H1 (cell line): ENCODE data around the gene NRM. TPM values are rescaled to one million over a fixed set of nuclear protein-coding genes. Genes with fewer than 3 reads are reported as not detected.

Source experiments
- CTCF ChIA-PET: fragments of 300-600 bp; sonication (Branson Sonifier 250); formaldehyde crosslinking; loops from one replicate; lab custom pipeline; 2021; ENCODE audit not compliant: partially characterized antibody; lab: Charles Lee
- POLR2A ChIA-PET: fragments of 300-600 bp; sonication (Branson Sonifier 250); formaldehyde crosslinking; loops from one replicate; lab custom pipeline; 2021; ENCODE audit warnings: inconsistent platforms; ENCODE audit not compliant: partially characterized antibody; lab: Charles Lee
- DNase-seq, 2 experiments: peaks; one replicate each; pipeline versions ENCODE4 v3.0.0 to v3.0.0-alpha.2; 2010 to 2022; ENCODE audit warnings: low spot score in 2 of 2, low read depth in 1 of 2, mixed read lengths in 1 of 2
- FAIRE-seq: peaks from 2 replicates; lab custom pipeline; 2011; peaks lifted over from hg19 to GRCh38; lab: Jason Lieb, UNC
- H2AFZ ChIP-seq: 2 replicates; pipeline ENCODE4 v1.8.1; 2012; ENCODE audit warnings: low read length, inconsistent platforms
- H2AK5ac ChIP-seq: 2 replicates; pipeline ENCODE4 v1.6.1; 2013; ENCODE audit warnings: low read depth, low read length
- H2BK120ac ChIP-seq: replicated peaks from 2 replicates; pipeline ENCODE3; 2013; ENCODE audit warnings: low read depth, low read length, inconsistent platforms
- H2BK12ac ChIP-seq: 2 replicates; pipeline ENCODE4 v1.6.1; 2013; ENCODE audit warnings: low read depth, low read length
- H2BK15ac ChIP-seq: 2 replicates; pipeline ENCODE4 v1.6.1; 2013; ENCODE audit warnings: low read length
- H2BK20ac ChIP-seq: 2 replicates; pipeline ENCODE4 v1.6.1; 2013; ENCODE audit warnings: low read length
- H2BK5ac ChIP-seq: 2 replicates; pipeline ENCODE4 v1.6.1; 2013; ENCODE audit warnings: low read depth, low read length
- H3K14ac ChIP-seq: 2 replicates; pipeline ENCODE4 v1.6.1; 2013; ENCODE audit warnings: inconsistent platforms; ENCODE audit not compliant: insufficient read length
- H3K18ac ChIP-seq: 2 replicates; pipeline ENCODE4 v1.6.1; 2013; ENCODE audit warnings: low read length; ENCODE audit errors: extremely low read depth
- H3K23ac ChIP-seq: 2 replicates; pipeline ENCODE4 v1.6.1; 2013; ENCODE audit warnings: inconsistent platforms; ENCODE audit not compliant: insufficient read length
- H3K23me2 ChIP-seq: 2 replicates; pipeline ENCODE4 v1.6.1; 2013; ENCODE audit warnings: low read depth, low read length
- H3K27ac ChIP-seq: 2 replicates; pipeline ENCODE4 v1.6.1; 2011; ENCODE audit warnings: low read depth, low read length, inconsistent platforms
- H3K27me3 ChIP-seq, 4 experiments: replicated peaks in 1 of 4; 1 replicate in 1 of 4; 2 replicates in 3 of 4; pipeline versions ENCODE4 v1.6.1 to v1.8.1; 2011 to 2013; ENCODE audit warnings: low read length in 3 of 4, mild to moderate bottlenecking in 3 of 4, inconsistent platforms in 2 of 4, mixed read lengths in 2 of 4, moderate library complexity in 1 of 4; ENCODE audit not compliant: control insufficient read depth in 3 of 4, insufficient read depth in 3 of 4; ENCODE audit errors: extremely low read depth in 1 of 4
- H3K36me3 ChIP-seq, 4 experiments: 2 replicates each; pipeline versions ENCODE4 v1.6.1 to v1.8.1; 2011 to 2013; ENCODE audit warnings: mild to moderate bottlenecking in 4 of 4, low read length in 3 of 4, moderate library complexity in 2 of 4, control low read depth in 1 of 4, inconsistent platforms in 1 of 4; ENCODE audit not compliant: insufficient read depth in 4 of 4, control insufficient read depth in 2 of 4
- H3K4ac ChIP-seq: replicated peaks from 2 replicates; pipeline ENCODE3; 2013; ENCODE audit warnings: low read length, low read depth, mixed read lengths, inconsistent platforms; ENCODE audit not compliant: insufficient read length
- H3K4me1 ChIP-seq, 4 experiments: replicated peaks in 1 of 4; 1 replicate in 1 of 4; 2 replicates in 3 of 4; pipeline versions ENCODE4 v1.6.1 to v1.8.1; 2011 to 2013; ENCODE audit warnings: low read length in 3 of 4, inconsistent platforms in 2 of 4, mixed read lengths in 1 of 4; ENCODE audit not compliant: insufficient read depth in 4 of 4, control insufficient read depth in 3 of 4
- H3K4me2 ChIP-seq, 2 experiments: 2 replicates each; pipeline versions ENCODE4 v1.6.1 to v1.8.1; 2011 to 2013; ENCODE audit warnings: low read depth in 2 of 2, low read length in 2 of 2, control low read depth in 1 of 2, inconsistent platforms in 1 of 2, mild to moderate bottlenecking in 1 of 2; ENCODE audit not compliant: insufficient read depth in 1 of 2
- H3K4me3 ChIP-seq, 4 experiments: fragments of 200-600, 300-600 bp in 1 of 4; sonication (generic), shearing (Covaris generic), sonication (Bioruptor Twin) in 1 of 4; 2 replicates each; pipeline versions ENCODE4 v1.5.1 to v1.8.1; 2011 to 2016; ENCODE audit warnings: low read length in 4 of 4, low read depth in 3 of 4, control low read depth in 2 of 4, inconsistent platforms in 2 of 4, mild to moderate bottlenecking in 2 of 4, mixed read lengths in 1 of 4, moderate library complexity in 1 of 4; ENCODE audit not compliant: insufficient read depth in 2 of 4; ENCODE audit errors: extremely low read depth in 1 of 4
- H3K56ac ChIP-seq: replicated peaks from 2 replicates; pipeline ENCODE3; 2013; ENCODE audit warnings: low read depth, mild to moderate bottlenecking, mixed read lengths, low read length, inconsistent platforms; ENCODE audit not compliant: insufficient read length
- H3K79me1 ChIP-seq: 2 replicates; pipeline ENCODE4 v1.6.1; 2013; ENCODE audit warnings: low read depth, low read length, control low read depth
- H3K79me2 ChIP-seq, 2 experiments: 2 replicates each; pipeline versions ENCODE4 v1.6.1 to v1.8.1; 2012 to 2013; ENCODE audit warnings: low read length in 2 of 2, mild to moderate bottlenecking in 2 of 2, inconsistent platforms in 1 of 2; ENCODE audit not compliant: insufficient read depth in 2 of 2, control insufficient read depth in 1 of 2
- H3K9ac ChIP-seq, 4 experiments: replicated peaks in 1 of 4; 1 replicate in 1 of 4; 2 replicates in 3 of 4; pipeline versions ENCODE4 v1.6.1 to v1.8.1; 2011 to 2013; ENCODE audit warnings: low read depth in 3 of 4, low read length in 3 of 4, control low read depth in 2 of 4, mild to moderate bottlenecking in 2 of 4, moderate library complexity in 2 of 4, inconsistent platforms in 1 of 4; ENCODE audit errors: extremely low read depth in 1 of 4
- H3K9me3 ChIP-seq, 2 experiments: 2 replicates each; pipeline versions ENCODE4 v1.6.1 to v1.8.1; 2012 to 2013; ENCODE audit warnings: mild to moderate bottlenecking in 2 of 2, moderate library complexity in 2 of 2, control low read depth in 1 of 2, inconsistent platforms in 1 of 2, low read depth in 1 of 2, low read length in 1 of 2, mixed read lengths in 1 of 2; ENCODE audit not compliant: insufficient read depth in 2 of 2
- H4K20me1 ChIP-seq, 2 experiments: replicated peaks in 1 of 2; 2 replicates each; pipeline versions ENCODE3 to v1.8.1; 2011 to 2013; ENCODE audit warnings: inconsistent platforms in 2 of 2, low read length in 2 of 2, mild to moderate bottlenecking in 1 of 2; ENCODE audit not compliant: insufficient read depth in 2 of 2, control insufficient read depth in 1 of 2
- H4K5ac ChIP-seq: 2 replicates; pipeline ENCODE4 v1.6.1; 2013; ENCODE audit warnings: low read length, low read depth, mixed read lengths, inconsistent platforms; ENCODE audit not compliant: insufficient read length
- H4K8ac ChIP-seq: 2 replicates; pipeline ENCODE4 v1.8.0; 2013; ENCODE audit warnings: mild to moderate bottlenecking, moderate library complexity, low read length, inconsistent platforms; ENCODE audit not compliant: insufficient read depth; ENCODE audit errors: extremely low read depth
- H4K91ac ChIP-seq: replicated peaks from 2 replicates; pipeline ENCODE3; 2013; ENCODE audit warnings: low read length, mixed read lengths, inconsistent platforms; ENCODE audit not compliant: insufficient read length
- BRCA1 ChIP-seq: IDR thresholded peaks from 2 replicates; pipeline ENCODE4 v1.6.1; 2012; ENCODE audit warnings: low read depth, low read length, improper control_type of control experiment
- CBX5 ChIP-seq: fragments of 300-800, 300-1000 bp; sonication (generic); IDR thresholded peaks from 2 replicates; pipeline ENCODE4 v1.7.1; 2016; ENCODE audit warnings: antibody characterized with exemption, low read length, low read depth
- CREB1 ChIP-seq: IDR thresholded peaks from 2 replicates; pipeline ENCODE4 v1.6.1; 2012; ENCODE audit warnings: inconsistent platforms
- FOSL1 ChIP-seq: IDR thresholded peaks from 2 replicates; pipeline ENCODE4 v1.6.1; 2011; ENCODE audit warnings: mild to moderate bottlenecking, low read depth, low read length, moderate library complexity; ENCODE audit not compliant: insufficient read depth
- GTF2F1 ChIP-seq: IDR thresholded peaks from 2 replicates; pipeline ENCODE4 v1.6.1; 2012; ENCODE audit warnings: low read depth, low read length, improper control_type of control experiment, borderline replicate concordance
- KDM4A ChIP-seq: IDR thresholded peaks from one replicate; pipeline ENCODE4 v1.7.1; 2012; ENCODE audit warnings: low read depth, mild to moderate bottlenecking, moderate library complexity, low read length, inconsistent platforms; ENCODE audit not compliant: severe bottlenecking
- RBBP5 ChIP-seq: IDR thresholded peaks from 2 replicates; pipeline ENCODE4 v1.7.1; 2012; ENCODE audit warnings: low read depth, mild to moderate bottlenecking, inconsistent platforms, low read length, moderate library complexity, borderline replicate concordance
- RFX5 ChIP-seq: IDR thresholded peaks from 2 replicates; pipeline ENCODE4 v1.6.1; 2011; ENCODE audit warnings: low read depth, low read length, improper control_type of control experiment, borderline replicate concordance
- SAP30 ChIP-seq: fragments of 300-600 bp; sonication (generic); IDR thresholded peaks from 2 replicates; pipeline ENCODE4 v1.7.1; 2012; ENCODE audit warnings: low read length, moderate library complexity, mild to moderate bottlenecking, inconsistent platforms; ENCODE audit not compliant: insufficient read depth, insufficient replicate concordance
- TAF1 ChIP-seq: IDR thresholded peaks from 2 replicates; pipeline ENCODE4 v1.6.1; 2011; ENCODE audit warnings: mild to moderate bottlenecking, low read depth, low read length
- TBP ChIP-seq: IDR thresholded peaks from 2 replicates; pipeline ENCODE4 v1.6.1; 2011; ENCODE audit warnings: low read depth, low read length, improper control_type of control experiment
- YY1 ChIP-seq: IDR thresholded peaks from 2 replicates; pipeline ENCODE4 v1.6.1; 2011; ENCODE audit warnings: low read depth, mild to moderate bottlenecking, low read length
- ZNF274 ChIP-seq: IDR thresholded peaks from 2 replicates; pipeline ENCODE4 v1.7.0; 2012; ENCODE audit warnings: low read length, borderline replicate concordance; ENCODE audit errors: extremely low read depth
- WGBS, 2 experiments: shearing (Covaris generic) in 1 of 2; methylation state at CpG; one replicate each; pipeline versions ENCODE4 v1.1.6 to v1.1.7; 2013 to 2015; ENCODE audit warnings: low lambda C conversion rate in 2 of 2, mixed read lengths in 2 of 2, inconsistent platforms in 1 of 2, low coverage in 1 of 2, missing lambda C conversion rate in 1 of 2; ENCODE audit not compliant: insufficient replicate concordance in 2 of 2, insufficient coverage in 1 of 2, insufficient read length in 1 of 2; ENCODE audit errors: extremely low coverage in 1 of 2, missing lambda C conversion rate in 1 of 2; 5-methylcytosine and 5-hydroxymethylcytosine counted together
- polyA plus RNA-seq, 7 experiments: library from polyadenylated mRNA; depleted of rRNA in 3 of 7; stranded (reverse) in 5 of 7; unstranded in 2 of 7; fragments of >200 nt in 5 of 7; fragments of 200-250 nt in 2 of 7; gene quantifications; 1 replicate in 5 of 7; 2 replicates in 1 of 7; 4 replicates in 1 of 7; pipeline versions ENCODE4 v1.2.1 to v1.2.3, GENCODE V29; 2011 to 2013; ENCODE audit warnings: missing spikeins in 2 of 7, mixed read lengths in 2 of 7
- total RNA-seq: library from RNA; stranded (reverse); fragmentation: NEBNext Ultra II Directional; extraction: Animal tissue kit (Norgen Biotek cat#: 25700); gene quantifications from 2 replicates; pipeline ENCODE4 v1.2.1, GENCODE V29; 2021
- TF ChIP-seq, protein P1 (sequence below): IDR thresholded peaks from 2 replicates; pipeline ENCODE4 v1.6.1; 2011; ENCODE audit warnings: low read depth, mild to moderate bottlenecking, low read length; ENCODE audit not compliant: insufficient read depth

NRM gene
- total and polyA plus RNA-seq, 2 of the 8 experiments (the other 6 are each of a cell fraction or from before 2014, with no cell fraction given) = 27.3 to 50.4 TPM

DNA sequence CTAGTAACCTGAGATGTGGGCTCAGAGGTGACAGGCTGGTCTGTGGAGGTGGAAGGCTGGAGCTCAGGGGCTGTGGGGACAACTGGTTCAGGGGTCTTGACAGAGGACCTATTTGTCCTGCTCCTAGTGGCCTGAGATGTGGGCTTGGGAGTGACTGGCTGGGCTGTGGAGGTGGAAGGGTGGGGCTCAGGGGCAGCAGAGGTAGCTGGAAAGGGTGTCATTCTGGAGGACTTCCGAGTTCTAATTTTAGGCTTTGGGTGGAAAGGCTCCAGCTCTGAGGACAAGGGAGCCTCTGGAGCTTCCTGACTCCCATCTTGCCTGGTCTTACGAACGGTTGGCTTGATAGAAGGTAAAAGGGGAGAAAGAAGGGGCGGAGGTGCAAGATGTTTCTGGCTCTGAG, 14.8 kb upstream of the NRM start:
- WGBS, 2 experiments = 91% methylated on average over 4 of the region's 4 CpGs; no CpG with 5 or more reads in 1 of the 2 experiments
- no peak overlapping the region for H4K5ac ChIP-seq
- CTCF ChIA-PET = interaction anchor here (0.7 to 2.3 kb wide), 10 partner anchors 7 to 139 kb away, joined by 3 to 14 read pairs (median 7); partner anchors contain the start of genes DHX16 and MDC1
- no peak overlapping the region for H3K4ac ChIP-seq
- H3K14ac ChIP-seq = no peak overlapping the region
- POLR2A ChIA-PET = interaction anchor here (1.1 to 35.9 kb wide), 4 partner anchors 5 to 26 kb away, joined by 4 to 732 read pairs (median 368); partner anchors contain the start of genes MDC1, NRM and TUBB
- no peak overlapping the region for H2BK5ac ChIP-seq
- H3K9ac ChIP-seq = no peak overlapping the region
- no peak overlapping the region for H3K27ac ChIP-seq
- H2BK20ac ChIP-seq = no peak overlapping the region
- no peak overlapping the region for H2BK120ac ChIP-seq
- no peaks in the 10 kb centered on the region; a peak in 1 of 7 replicates for H3K4me1 ChIP-seq
- no peaks in the 10 kb centered on the region for H3K27me3 ChIP-seq
- no peak overlapping the region for H2BK15ac ChIP-seq
- no peak for FAIRE-seq
- H3K4me3 ChIP-seq = no peak overlapping the region
- no peaks in the 10 kb centered on the region for H3K23me2 ChIP-seq
- H2AFZ ChIP-seq = no peak overlapping the region
- H3K79me2 ChIP-seq = no peaks in the 10 kb centered on the region
- peaks cover 3 to 4% of the 10 kb centered on the region in 2 experiments for H4K20me1 ChIP-seq
- no peak overlapping the region for H4K8ac ChIP-seq
- H3K56ac ChIP-seq = no peak overlapping the region
- H3K79me1 ChIP-seq = no peaks in the 10 kb centered on the region
- no peak overlapping the region for H2AK5ac ChIP-seq
- no peak overlapping the region for H2BK12ac ChIP-seq
- H3K9me3 ChIP-seq = no peaks in the 10 kb centered on the region
- no peak overlapping the region for H4K91ac ChIP-seq
- no peak overlapping the region for H3K23ac ChIP-seq
- DNase-seq = no peak
- no peak overlapping the region for H3K4me2 ChIP-seq
- no peak overlapping the region for H3K18ac ChIP-seq
- H3K36me3 ChIP-seq = peaks cover 5 to 41% (median 25%) of the 10 kb centered on the region in 4 experiments; a peak in 6 of 8 replicates
- no peak for TF ChIP-seq RBBP5
- TF ChIP-seq KDM4A = no peak
- no peak for TF ChIP-seq SAP30
- TF ChIP-seq BRCA1 = no peak
- TF ChIP-seq TAF1 = no peak
- no peak for TF ChIP-seq TBP
- no peak for TF ChIP-seq RFX5
- no peak for TF ChIP-seq CREB1
- TF ChIP-seq, protein P1, sequence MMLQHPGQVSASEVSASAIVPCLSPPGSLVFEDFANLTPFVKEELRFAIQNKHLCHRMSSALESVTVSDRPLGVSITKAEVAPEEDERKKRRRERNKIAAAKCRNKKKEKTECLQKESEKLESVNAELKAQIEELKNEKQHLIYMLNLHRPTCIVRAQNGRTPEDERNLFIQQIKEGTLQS = no peak
- TF ChIP-seq CBX5 = no peak
- TF ChIP-seq YY1 = no peak
- TF ChIP-seq FOSL1 = no peak
- TF ChIP-seq GTF2F1 = no peak
- no peak for TF ChIP-seq ZNF274
